Right lobe of liver (tissue), 6 donors: Measurements from ENCODE around the gene OST4. TPM values are rescaled to one million over a fixed set of nuclear protein-coding genes. Genes with fewer than 3 reads are reported as not detected.

Source experiments
- ATAC-seq, 4 donors: fragments of 200-7000 bp; cut with Tn5 transposase; one replicate each; pipeline ENCODE4 v1.9.1; 2020; ENCODE audit warnings: mild to moderate bottlenecking in 4 of 4, moderate library complexity in 4 of 4
- DNase-seq, 3 donors: peaks; one replicate each; pipeline ENCODE4 v3.0.0-alpha.2; 2020
- H3K27ac ChIP-seq, 3 donors: fragments of 200-600 bp; one replicate each; pipeline ENCODE4 v1.8.0; 2022
- H3K27me3 ChIP-seq, 2 donors: fragments of 200-600 bp; one replicate each; pipeline ENCODE4 v1.8.0; 2022
- H3K36me3 ChIP-seq, 4 donors: fragments of 200-600 bp; sonication (generic) in 1 of 4; one replicate each; pipeline versions ENCODE4 v1.5.1 to v1.8.0; 2017 to 2022; ENCODE audit warnings: control low read depth in 1 of 4
- H3K4me1 ChIP-seq, 4 donors: fragments of 200-600 bp; sonication (generic) in 1 of 4; one replicate each; pipeline versions ENCODE4 v1.5.1 to v1.8.0; 2017 to 2022; ENCODE audit warnings: control low read depth in 1 of 4
- H3K4me3 ChIP-seq, 3 donors: fragments of 200-600 bp; one replicate each; pipeline ENCODE4 v1.8.0; 2022
- H3K9me3 ChIP-seq, 4 donors: fragments of 200-600 bp; sonication (generic) in 1 of 4; one replicate each; pipeline versions ENCODE4 v1.5.1 to v1.8.0; 2017 to 2022; ENCODE audit warnings: control low read depth in 1 of 4
- POLR2A ChIP-seq: fragments of 450-650 bp; IDR thresholded peaks from one replicate; pipeline ENCODE4 v1.6.1; 2017; ENCODE audit warnings: antibody characterized with exemption, mild to moderate bottlenecking
- WGBS: methylation state at CpG from one replicate; pipeline ENCODE4 v1.1.6; 2018; ENCODE audit warnings: low coverage, low lambda C conversion rate; ENCODE audit not compliant: insufficient coverage; ENCODE audit errors: missing lambda C conversion rate; 5-methylcytosine and 5-hydroxymethylcytosine counted together
- intact Hi-C, 2 donors: fragments of 100-400 bp; cut with DNase I; formaldehyde crosslinking; loops; one replicate each; pipeline versions ENCODE4 v1.11.2 to v1.14.1; 2022
- total RNA-seq, 6 experiments: library from RNA; depleted of rRNA in 2 of 6; stranded (reverse); fragments of >200 nt in 2 of 6; fragmentation: NEBNext Ultra II Directional in 3 of 6; extraction: Animal tissue kit (Norgen Biotek cat#: 25700) in 3 of 6; gene quantifications; one replicate each; pipeline versions ENCODE4 v1.1.0 to v1.2.4, GENCODE V29; 2016 to 2023
- TF ChIP-seq, protein P1 (sequence below), 4 donors: fragments of 200-600 bp in 3 of 4; fragments of 450-650 bp in 1 of 4; IDR thresholded peaks; one replicate each; pipeline versions ENCODE4 v1.5.1 to v1.8.0; 2016 to 2022; ENCODE audit warnings: antibody characterized with exemption in 4 of 4, mild to moderate bottlenecking in 2 of 4
- donor health status: DM: no; HTN: yes; CAD: no.
- donor health status: DM: no; HTN: no; CAD: no.
- donor health status: DM: no; HTN: no; CAD: no.
- donor health status: DM: no; HTN: yes; CAD: no.
- donor health status: DM: no; HTN: yes; CAD: no.

OST4 gene
- total RNA-seq, 6 experiments from 2014 or later: 144 to 182 (median 161) TPM

- TF ChIP-seq, protein P1, sequence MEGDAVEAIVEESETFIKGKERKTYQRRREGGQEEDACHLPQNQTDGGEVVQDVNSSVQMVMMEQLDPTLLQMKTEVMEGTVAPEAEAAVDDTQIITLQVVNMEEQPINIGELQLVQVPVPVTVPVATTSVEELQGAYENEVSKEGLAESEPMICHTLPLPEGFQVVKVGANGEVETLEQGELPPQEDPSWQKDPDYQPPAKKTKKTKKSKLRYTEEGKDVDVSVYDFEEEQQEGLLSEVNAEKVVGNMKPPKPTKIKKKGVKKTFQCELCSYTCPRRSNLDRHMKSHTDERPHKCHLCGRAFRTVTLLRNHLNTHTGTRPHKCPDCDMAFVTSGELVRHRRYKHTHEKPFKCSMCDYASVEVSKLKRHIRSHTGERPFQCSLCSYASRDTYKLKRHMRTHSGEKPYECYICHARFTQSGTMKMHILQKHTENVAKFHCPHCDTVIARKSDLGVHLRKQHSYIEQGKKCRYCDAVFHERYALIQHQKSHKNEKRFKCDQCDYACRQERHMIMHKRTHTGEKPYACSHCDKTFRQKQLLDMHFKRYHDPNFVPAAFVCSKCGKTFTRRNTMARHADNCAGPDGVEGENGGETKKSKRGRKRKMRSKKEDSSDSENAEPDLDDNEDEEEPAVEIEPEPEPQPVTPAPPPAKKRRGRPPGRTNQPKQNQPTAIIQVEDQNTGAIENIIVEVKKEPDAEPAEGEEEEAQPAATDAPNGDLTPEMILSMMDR (IDR thresholded peaks at IDR 0.05): no peak
- no peak for TF ChIP-seq POLR2A
- H3K36me3 ChIP-seq: peaks cover 0 to 10% (median 2%) of the 10 kb centered on the region in 4 donors
- H3K4me1 ChIP-seq: peaks cover 0 to 9% (median 2%) of the 10 kb centered on the region in 4 donors
- DNase-seq: no peak
- no peak overlapping the region for H3K4me3 ChIP-seq
- WGBS: 94% methylated on average over 8 of the region's 11 CpGs
- H3K27me3 ChIP-seq: no peaks in the 10 kb centered on the region
- no peaks in the 10 kb centered on the region for H3K9me3 ChIP-seq
- H3K27ac ChIP-seq: no peak overlapping the region
- no peak for ATAC-seq
- intact Hi-C loops: no loop called here
These were observed 16.7 kb downstream of the OST4 start for GRCh38 chr2:27054721-27055120.

GRCh38 chr2:27053776-27054175 is 17.7 kb downstream of the OST4 start:
- ATAC-seq: no peak
- Histone ChIP-seq H3K4me3 (no peak overlapping the region), H3K27me3 (no peaks in the 10 kb centered on the region), H3K9me3 (no peaks in the 10 kb centered on the region), H3K4me1 (peaks cover 0 to 9% (median 4%) of the 10 kb centered on the region in 4 donors), H3K27ac (no peak overlapping the region), H3K36me3 (peaks cover 0 to 10% (median 2%) of the 10 kb centered on the region in 4 donors)
- TF ChIP-seq, protein P1 (IDR thresholded peaks at IDR 0.05): no peak
- TF ChIP-seq POLR2A: no peak
- intact Hi-C loops: no loop called here
- WGBS: 88% methylated on average over 6 of the region's 8 CpGs
- DNase-seq: no peak

GRCh38 chr2:27053321-27053720 is 18.1 kb downstream of the OST4 start:
- intact Hi-C loops: no loop called here
- DNase-seq: no peak

DNA sequence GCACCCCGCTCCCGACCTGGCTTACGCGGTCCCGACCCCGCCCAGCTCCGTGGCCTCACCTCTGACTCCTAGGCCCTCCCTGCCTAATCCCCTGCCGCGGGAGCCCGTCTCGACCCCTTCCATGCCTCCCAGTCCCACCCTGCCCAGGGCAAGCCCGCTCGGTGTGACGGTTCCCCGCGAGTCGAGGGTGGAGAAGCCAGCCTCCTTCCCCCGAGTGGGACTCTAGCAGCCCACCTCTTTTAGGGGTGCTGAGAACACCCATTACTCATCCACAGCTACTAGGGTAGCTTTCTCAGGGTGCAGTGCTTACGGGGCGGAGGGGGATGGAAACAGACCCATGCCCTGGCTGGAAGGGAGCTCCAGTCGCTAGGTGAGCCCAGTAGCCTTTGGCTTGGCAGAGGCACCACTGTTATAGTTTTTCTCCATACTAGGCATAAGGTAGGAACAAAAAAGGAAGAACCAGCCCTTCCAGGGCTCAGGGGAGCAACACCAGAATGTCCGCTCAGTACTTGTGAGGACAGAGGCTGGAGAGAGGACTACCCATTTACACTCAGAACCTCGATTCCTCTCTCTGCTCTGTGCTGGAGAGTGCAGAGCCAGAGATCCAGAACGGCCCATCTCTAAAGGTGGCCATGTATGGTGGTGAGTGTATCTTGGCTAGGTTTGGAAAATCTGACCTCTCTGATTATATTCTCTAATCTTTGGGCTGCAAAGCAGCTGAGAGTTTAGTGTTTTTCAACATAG is 19.4 kb downstream of the OST4 start:
- Histone ChIP-seq H3K9me3 (no peaks in the 10 kb centered on the region), H3K27ac (peak overlapping the region; percentile 57 to 66 (median 62)), H3K27me3 (no peaks in the 10 kb centered on the region), H3K36me3 (peaks cover 0 to 10% (median 2%) of the 10 kb centered on the region in 4 donors), H3K4me1 (peaks cover 0 to 9% (median 4%) of the 10 kb centered on the region in 4 donors), H3K4me3 (peak overlapping the region; percentile 82 to 92 (median 89))
- peak in 1 of 4 donors; percentile 0 for ATAC-seq
- WGBS: 8% methylated on average over 17 of the region's 24 CpGs
- no peak for TF ChIP-seq POLR2A
- TF ChIP-seq, protein P1 (IDR thresholded peaks at IDR 0.05): no peak
- DNase-seq: peak in 2 of 3 donors; percentile 60 to 70
- intact Hi-C loops: no loop called here

More at GRCh38 chr2:27053321-27053720, 18.1 kb downstream of the OST4 start:
- Histone ChIP-seq H3K4me3 (no peak overlapping the region), H3K4me1 (peaks cover 0 to 9% (median 4%) of the 10 kb centered on the region in 4 donors), H3K9me3 (no peaks in the 10 kb centered on the region), H3K36me3 (peaks cover 0 to 10% (median 2%) of the 10 kb centered on the region in 4 donors), H3K27me3 (no peaks in the 10 kb centered on the region), H3K27ac (no peak overlapping the region)
- TF ChIP-seq, protein P1 (IDR thresholded peaks at IDR 0.05): no peak
- no peak for ATAC-seq
- 78% methylated on average over 11 of the region's 11 CpGs for WGBS
